HCEC 1CT (cell line): ENCODE results near the gene NUDT15.
"Not testable (repeated sequence)": the region's sequence is repeated elsewhere in the genome, so short reads cannot be mapped to it uniquely, and the experiment has no call there.

Source experiments
- DNase-seq: peaks from one replicate; pipeline ENCODE4 v3.0.0-alpha.2; 2017

The NUDT15 gene

DNA sequence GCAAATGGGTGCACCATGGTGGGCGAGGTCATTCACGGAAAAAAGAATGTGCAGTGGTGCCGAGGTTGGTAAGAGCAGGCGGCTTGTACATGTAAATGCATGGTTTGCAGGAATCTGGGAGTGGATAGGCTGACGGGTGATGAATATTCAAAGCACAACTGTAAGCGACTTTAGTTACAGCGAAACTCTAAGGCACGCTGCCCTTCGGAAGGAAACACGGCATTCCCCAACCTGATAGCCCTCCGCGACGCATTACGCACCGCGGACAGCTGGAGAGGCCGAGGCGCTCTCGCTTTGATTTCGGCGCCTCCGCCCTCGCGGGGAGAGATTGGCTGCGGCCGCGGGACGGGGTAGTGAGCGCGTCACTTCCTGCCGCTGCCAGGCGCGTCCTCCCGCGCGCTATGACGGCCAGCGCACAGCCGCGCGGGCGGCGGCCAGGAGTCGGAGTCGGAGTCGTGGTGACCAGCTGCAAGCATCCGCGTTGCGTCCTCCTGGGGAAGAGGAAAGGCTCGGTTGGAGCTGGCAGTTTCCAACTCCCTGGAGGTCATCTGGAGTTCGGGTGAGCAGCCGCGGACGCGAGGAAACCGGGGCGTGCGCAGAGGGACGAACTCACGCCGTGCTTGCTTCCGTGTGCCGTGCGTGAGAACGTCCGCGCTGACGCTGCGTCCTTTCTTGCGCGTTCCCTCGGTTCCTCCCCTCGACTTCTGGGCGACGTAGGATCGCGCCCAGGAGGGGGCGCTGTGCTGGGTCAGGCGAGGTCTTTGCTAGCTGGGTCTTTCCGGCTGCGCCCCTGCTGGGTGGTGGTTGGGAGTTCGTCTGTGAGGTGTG lies at the start of gene NUDT15:
Gene NUDT15 (plus strand): TSS at position 381 of the 828 bp plus-strand sequence. CDS start 21 bp downstream, at position 402.
- DNase-seq: peak; percentile 94

DNA sequence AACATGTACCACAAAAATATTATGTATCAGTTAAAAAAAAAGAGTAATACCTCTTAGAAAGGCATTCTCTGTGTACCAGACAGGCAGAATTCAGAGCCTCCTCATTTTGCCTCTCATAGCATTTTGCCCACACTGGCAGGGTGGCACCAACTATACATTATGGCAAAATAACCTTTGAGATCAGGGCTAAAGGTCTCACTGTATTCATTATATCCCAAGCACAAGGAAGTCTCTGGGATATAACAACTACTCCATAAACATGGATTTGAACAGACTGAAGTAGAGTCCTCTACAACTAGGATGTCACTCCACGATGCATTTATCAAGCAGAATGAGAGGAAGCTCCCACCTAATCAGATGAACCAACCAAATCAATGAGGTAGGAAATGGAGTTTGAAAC lies 47.1 kb upstream of the NUDT15 start:
- DNase-seq: no peak

DNA sequence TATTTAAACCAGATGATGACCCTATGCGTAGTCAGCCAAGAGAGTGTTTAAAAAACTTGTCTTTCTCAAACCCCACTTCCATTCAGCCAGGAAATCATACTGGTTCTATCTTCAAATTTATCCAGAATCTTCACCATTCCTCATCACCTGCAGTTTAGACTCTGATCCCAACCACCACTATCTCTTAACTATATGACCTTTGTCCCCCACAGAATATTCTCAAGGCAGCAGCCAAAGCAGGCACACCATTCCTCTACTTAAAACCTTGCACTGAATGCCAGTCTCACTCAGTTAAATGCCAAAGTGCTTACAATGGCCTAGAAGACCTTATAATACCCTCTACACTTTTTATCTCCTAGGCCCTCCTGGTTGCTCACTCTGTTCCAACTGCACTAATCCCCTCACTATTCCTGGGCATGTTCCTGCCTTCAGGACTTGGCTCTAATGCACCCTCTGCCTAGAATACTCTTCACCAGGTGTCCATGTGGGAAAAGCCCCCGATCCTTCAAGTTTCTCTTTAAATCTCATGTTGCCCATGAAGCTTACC lies 46.5 kb upstream of the NUDT15 start:
- no peak for DNase-seq

DNA sequence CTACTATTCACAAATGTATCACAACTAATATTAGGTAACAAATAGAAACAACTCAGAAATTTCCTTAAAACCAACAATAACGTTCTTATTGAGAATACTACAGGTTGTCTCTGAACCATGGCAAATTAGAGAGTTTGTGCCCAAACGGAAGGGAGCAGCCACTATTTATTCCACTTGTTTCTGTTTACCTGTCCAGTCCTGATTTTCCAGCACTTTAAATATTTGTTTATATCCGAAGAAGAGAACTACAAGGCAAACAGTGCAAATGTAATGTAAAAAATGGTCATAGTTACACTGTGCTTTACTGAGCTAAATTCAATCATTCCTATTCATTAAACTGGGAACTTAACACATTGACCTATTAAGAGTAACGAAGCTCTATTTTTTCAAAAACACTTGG lies 45.7 kb upstream of the NUDT15 start:
- DNase-seq: no peak

DNA sequence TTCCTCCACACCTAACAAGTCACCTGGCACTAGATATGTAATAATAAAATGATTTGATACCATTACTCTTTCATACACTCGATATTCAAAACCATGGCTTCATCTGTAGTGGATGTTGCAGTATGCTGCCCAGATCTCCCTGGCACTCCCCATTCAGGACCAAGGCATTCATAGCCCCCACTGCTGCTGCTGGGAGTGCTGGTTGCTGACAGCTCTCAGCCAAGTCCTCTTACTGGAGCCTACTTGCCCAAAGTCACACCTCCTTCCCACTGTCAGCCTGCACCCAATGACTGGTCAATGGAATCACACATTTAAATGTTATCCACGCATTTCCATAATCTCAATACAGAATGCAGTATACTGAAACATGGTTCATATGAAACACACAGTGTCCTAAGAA lies 40.1 kb upstream of the NUDT15 start:
- no peak for DNase-seq

DNA sequence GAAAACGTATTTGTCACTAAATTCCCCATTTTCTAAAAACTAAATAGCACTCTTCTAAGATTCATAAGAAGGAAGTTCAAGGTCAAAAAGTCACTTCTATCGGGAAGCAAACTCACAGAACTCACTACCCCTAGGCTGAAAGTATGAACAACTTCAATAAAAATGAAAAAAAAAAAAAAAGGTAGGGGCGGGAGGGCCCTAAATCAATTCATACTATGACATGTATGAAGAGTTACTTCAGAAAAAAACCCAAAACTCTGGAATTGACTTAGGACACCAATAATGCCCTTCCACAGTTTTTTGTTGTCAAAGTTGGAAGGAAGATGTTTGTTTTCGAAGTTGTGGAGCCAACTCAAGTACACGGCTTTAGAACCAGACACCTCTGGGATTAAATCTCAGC lies 37.6 kb upstream of the NUDT15 start:
- no peak for DNase-seq

DNA sequence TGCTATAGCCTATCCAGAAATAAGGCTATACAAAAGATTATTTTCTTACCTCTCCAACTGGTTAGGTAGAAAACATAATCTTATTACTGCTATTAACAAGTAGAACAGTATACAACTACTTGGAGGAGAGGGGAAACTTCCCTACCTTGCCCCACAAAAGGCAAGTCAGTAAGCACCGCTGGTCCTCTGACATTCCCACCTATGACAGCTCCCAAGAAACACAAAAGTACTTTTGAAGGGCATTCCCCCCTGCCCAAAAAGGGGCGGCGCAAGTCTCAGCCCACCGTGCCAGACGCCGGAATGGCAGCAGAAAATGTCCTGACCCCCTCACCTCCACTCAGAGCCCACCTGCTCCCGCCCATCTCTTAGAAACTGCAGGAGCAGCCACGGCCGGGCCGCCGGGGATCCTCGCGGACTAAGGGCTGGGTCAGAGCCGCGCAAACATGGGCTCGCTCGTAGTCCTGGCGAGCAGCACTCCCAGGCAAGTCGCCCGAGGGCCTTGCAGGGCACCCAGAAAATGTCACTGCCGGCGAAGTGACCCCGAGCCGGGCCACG lies 36.9 kb upstream of the NUDT15 start:
- no peak for DNase-seq

DNA sequence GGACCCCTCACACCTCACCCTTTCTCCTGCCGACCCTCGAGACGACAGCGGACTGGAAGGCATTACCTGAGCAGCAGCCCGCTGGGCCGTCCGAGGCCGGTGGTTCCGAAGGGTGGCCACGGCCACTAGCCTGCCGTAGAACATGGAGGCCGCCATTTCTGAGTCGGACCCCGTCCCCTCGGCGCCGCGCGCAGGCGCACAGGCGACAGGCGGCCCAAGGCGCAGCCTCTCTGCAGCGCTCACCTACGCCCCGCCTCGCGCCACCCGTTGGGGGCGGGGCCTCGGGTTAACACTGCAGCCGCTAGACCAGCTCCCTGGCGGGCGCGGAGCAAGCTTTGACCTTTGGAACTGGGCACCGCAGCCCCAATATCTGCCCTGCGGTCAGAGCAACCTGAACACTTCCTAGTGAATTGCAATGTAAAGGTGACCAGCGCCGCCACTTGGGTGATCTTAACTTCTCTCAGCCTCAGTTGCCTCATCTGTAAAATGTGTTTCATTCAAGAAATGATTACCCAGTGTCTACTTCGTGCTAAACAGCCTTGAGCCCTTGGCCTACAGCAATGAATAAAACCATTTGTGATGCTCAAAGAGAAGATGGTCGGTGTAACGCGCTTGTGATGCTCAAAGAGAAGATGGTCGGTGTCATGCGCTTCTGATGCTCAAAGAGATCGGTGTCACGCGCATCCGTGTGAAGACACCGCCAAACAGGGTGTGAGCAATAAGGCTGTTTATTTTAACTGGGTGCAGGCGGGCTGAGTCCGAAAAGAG lies 36.2 kb upstream of the NUDT15 start, which contains the start of gene SUCLA2:
Gene SUCLA2 (minus strand): TSS at position 160 of the 768 bp plus-strand sequence. CDS start 4 bp downstream, at position 156.
- peak; percentile 86 for DNase-seq

DNA sequence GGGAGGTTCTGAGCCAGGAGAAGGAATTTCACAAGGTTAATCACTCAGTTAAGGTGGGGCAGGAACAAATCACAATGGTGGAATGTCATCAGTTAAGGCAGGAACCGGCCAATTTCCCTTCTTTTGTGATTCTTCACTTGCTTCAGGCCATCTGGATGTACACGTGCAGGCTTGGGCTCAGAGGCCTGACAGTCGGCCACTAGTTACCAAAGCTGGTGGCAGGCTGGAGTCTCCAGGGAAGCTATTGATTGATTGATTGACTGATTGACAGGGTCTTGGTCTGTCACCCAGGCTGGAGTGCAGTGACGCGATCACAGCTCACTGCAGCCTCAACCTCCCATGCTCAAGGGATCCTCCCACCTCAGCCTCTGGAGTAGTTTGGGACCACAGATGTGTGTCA lies 35.5 kb upstream of the NUDT15 start:
- DNase-seq: not testable (repeated sequence)

DNA sequence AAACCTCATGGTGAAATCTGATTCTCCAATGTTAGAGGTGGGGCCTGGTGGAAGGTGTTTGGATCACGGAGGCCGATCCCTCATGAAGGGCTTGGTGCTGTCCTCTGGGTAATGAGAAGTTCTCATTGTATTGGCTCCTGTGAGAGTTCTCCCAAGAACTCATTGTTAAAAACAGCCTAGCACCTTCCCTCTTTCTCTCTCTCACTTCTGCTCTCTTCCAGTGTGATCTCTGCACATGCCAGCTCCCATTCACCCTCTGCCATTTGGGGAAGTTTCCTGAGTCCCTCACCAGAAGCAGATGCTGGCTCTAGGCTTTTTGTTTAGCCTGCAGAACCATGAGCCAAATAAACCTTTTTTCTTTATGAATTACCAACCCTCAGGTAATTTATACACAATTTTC lies 33.3 kb upstream of the NUDT15 start:
- no peak for DNase-seq

DNA sequence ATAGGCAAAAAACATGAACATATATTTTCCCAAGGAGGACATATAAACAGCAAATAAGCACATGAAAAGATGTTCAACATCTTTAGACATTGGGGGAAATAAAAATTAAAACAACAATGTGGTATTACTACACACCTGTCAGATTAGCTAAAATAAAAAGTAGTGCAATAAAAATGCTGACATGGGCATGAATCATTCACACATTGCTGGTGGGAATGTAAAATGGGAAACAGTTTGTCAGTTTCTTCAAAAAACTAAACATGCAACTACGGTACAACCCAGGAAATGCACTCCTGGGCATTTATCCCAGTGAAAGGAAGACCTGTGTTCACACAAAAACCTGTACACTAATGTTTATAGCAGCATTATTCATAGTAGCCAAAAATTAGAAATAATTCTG lies 31.1 kb upstream of the NUDT15 start:
- DNase-seq: peak; percentile 39

DNA sequence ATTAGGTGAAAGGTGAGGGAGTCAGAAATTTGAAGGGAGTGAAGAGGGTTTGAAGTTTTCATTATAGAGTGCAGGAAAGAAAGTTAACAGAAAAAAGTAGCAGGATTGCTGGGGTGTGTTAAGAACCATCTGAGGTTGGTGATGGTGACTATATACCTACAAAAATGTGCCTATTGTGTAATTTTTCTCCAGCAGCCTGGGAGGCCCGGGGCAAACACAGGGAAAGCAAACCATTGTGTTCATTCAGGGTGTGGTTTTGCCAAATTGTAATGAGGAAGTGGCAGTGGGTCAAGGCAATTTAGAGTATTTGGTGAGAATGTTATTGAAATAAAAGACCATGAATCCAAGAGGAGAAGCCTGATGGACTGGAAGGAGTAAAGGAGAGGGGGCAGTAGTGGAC lies 28.2 kb upstream of the NUDT15 start:
- DNase-seq: peak; percentile 84

DNA sequence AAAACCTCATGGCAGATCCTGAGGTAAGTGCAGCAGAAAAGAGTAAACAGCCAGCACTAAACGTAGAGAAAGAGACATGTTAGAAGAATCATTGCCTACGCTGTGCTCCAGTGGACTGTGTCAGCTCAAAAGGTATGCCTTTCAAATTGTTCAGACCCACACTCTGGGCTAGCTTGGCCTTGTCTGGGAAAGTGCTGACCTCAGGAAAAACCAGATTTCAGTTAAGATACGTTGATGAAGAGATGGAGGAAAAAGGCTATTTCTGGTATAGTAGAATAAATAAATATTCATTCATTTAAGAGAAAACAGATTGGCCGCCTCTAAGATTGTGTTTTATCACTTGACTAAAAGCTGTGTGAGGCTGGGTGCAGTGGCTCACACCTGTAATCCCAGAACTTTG lies 26.8 kb upstream of the NUDT15 start:
- no peak for DNase-seq

DNA sequence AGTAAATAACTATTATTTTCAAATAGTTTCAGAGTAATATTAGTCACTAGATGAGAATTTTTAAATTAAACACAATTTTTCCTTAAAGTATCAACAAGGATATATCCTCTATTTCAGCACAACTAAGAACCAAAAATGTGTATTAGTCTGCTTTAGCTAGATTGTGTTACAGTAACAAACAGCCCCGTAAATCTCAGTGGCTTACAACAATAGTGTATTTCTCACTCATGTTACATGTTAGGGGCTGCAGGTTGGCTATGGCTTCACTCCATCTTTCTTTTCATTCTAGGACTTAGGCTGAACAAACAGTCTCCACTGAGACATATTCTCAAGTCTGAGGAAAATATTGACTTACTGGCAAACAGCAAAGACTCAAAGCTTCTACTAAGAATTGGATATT lies 24.9 kb upstream of the NUDT15 start:
- DNase-seq: no peak

DNA sequence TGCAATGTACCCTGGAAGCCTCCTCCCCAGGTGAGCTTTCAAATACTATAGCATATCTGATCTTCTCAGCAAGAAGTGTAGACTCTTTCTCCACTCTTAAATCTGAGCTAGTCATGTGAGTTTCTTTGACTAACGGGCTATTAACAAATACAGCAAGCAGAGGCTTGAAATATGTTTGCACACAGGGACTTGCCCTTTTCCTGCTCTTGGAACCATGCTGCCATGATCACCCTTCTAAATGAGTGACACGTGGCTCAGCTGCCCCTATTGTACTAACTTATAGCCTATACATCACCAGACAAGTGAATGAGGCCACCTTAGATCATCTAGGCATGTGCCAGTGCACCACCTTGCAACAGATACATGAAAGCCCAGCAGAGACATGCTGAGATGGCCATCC lies 23.2 kb upstream of the NUDT15 start:
- DNase-seq: no peak

DNA sequence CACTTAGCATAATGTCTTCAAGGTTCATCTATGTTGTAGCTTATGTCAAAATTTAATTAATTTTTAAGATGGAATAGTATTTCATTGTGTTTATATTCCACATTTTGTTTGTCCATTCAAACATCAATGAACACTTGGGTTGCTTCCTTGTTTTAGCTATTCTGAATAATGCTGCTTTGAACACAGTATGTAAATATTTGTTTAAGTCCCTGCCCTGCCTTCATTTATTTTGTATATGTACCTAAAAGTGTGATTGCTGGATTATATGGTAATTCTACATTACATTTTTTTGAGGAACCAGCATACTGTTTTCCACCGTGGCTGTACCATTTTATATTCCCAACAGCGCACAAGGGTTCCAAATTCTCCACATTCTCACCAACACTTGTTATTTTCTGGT lies 18.9 kb upstream of the NUDT15 start:
- DNase-seq: no peak

DNA sequence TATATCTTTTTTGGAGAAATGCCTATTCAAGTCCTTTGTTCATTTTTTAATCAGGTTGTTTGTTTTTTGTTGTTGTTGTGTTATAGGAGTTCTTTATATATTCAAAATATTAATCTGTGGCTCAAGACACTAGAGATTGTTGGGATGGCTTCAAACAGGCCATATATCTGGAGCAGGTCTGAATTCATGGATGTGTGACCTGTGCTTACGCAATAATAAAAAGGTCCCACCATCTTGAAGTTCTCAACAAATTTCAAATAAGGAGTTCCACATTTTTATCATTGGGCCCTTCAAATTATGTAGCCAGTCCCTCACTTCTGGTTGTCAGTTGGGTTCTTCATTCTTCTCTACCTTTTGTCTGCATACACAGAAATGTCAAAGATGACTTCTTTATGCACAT lies 17.7 kb upstream of the NUDT15 start:
- no peak for DNase-seq

DNA sequence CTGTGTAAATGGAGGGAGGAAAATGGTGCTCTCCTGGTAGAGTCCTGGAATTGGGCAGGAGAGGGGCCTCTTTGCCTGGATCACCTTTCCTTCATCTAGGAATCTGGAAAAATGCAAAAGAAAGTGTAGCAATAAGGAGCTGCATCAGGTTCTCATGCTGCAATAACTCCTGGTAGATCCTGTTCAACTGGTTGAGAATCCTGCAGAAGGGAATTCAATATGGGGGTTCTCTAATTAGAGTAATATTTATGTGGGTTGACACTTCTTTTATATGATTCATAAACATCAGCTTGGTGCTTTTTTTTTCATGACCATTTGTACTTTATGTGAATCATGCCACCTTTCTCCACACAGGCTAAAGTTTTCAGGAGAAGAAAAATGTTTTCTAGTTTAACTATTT lies 9.5 kb upstream of the NUDT15 start:
- no peak for DNase-seq

DNA sequence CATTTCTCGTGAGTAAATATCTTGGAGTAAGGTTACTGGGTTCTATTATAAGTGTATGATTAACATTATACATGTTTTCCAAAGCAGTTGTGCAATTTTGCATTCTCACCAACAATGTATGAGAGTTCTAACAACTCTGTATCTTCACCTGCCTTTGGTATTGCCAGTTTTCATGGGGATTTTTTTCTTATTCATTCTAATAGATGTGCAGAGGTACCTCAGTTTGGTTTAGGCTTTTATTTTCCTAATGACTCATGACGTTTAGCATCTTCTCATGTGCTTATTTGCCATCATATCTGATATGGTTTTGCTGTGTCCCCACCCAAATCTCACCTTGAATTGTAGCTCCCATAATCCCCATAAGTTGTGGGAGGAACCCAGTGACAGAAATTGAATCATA lies 7.7 kb upstream of the NUDT15 start:
- no peak for DNase-seq

DNA sequence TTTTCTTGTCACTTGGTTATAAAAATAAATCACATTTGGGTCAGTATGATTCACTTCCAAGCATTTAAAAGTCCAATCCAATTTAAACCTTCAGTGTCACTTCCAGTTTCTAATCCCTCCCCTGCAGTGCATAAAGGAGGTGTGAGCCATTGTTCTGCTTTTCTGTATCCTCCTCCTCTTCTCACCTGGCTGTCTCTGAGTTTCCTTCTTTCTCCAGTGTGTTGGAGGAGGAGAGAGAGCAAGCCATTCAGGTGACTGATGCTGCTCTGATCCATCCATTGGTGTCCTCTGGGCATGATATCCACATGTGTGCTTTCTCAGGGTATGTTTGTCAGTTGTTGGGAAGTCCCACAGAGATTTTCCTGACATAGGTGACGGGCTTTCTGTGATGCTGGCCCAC lies 1.2 kb downstream of the NUDT15 start:
- DNase-seq: no peak

DNA sequence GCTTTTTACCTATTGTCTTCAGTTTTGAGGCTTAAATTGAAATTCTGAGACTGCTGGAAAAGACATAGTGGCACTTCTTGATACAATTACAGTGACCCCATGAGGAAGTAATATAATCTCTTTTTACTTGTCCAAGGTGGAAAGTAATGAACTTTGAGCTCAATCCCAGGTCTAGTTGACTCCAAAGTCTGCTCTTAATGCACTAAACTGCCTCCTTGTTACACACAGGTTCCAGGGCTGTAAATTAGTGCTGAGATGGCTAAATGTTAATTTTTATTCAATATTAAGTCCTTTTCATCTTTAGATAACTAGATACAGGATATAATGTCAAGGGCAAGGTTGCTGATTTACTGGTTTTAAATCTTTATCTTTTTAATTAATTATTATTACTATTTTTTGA lies 2.5 kb downstream of the NUDT15 start:
- DNase-seq: no peak

DNA sequence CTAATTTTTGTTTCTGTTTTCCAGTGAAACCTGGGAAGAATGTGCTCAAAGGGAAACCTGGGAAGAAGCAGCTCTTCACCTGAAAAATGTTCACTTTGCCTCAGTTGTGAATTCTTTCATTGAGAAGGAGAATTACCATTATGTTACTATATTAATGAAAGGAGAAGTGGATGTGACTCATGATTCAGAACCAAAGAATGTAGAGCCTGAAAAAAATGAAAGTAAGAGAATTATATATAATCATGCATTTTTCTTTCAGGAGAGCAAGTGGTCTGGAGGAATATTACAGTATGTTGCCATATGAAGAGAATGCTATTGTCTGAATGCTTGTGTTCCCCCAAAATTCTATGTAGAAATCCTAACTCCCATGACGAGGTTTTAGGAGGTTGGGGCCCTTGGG lies 3.4 kb downstream of the NUDT15 start:
- DNase-seq: peak; percentile 17

DNA sequence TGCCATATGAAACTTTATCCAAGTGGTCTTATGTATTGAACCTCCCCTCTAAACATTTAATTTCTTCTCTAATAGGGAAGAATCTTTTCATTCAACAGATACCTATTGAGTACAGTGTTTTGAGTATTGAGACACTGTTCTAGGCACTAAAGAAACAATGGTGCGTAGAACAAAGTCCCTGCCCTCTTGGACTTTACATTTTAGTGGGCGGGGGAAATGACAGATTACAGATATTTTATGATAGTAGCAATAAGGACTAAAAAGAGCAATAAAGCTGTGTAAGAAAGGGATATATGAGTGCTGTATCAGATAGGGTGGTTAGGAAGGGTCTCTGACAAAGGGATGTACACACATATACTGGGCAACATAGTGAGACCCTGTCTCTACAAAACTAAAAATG lies 5.4 kb downstream of the NUDT15 start:
- DNase-seq: no peak
